Neuron (in vitro differentiated cells): ENCODE results near the gene SYMPK.

Source experiments
- H2AFZ ChIP-seq: one replicate; pipeline ENCODE4 v1.6.1; 2013; ENCODE audit warnings: low read depth, mild to moderate bottlenecking, inconsistent platforms, low read length, moderate library complexity
- H3K27me3 ChIP-seq: one replicate; pipeline ENCODE4 v1.6.1; 2013; ENCODE audit warnings: low read length; ENCODE audit not compliant: insufficient read depth
- H3K36me3 ChIP-seq: one replicate; pipeline ENCODE4 v1.6.1; 2013; ENCODE audit warnings: low read length; ENCODE audit not compliant: insufficient read depth
- H3K4me1 ChIP-seq: one replicate; pipeline ENCODE4 v1.6.1; 2013; ENCODE audit warnings: low read length; ENCODE audit not compliant: insufficient read depth
- H3K4me3 ChIP-seq: 2 replicates; pipeline ENCODE4 v1.5.1; 2013; ENCODE audit warnings: mild to moderate bottlenecking, low read length, moderate library complexity
- H3K9me3 ChIP-seq: one replicate; pipeline ENCODE4 v1.6.1; 2013; ENCODE audit warnings: low read length

Gene SYMPK

GRCh38 chr19:45791744-45792469 lies 71.0 kb downstream of the SYMPK start:
- Histone ChIP-seq H3K36me3 (peaks cover 32% of the 10 kb centered on the region), H3K9me3 (no peaks in the 10 kb centered on the region), H2AFZ (no peak overlapping the region), H3K4me1 (peaks cover 21% of the 10 kb centered on the region), H3K4me3 (peak overlapping the region; percentile 99), H3K27me3 (no peaks in the 10 kb centered on the region)

DNA sequence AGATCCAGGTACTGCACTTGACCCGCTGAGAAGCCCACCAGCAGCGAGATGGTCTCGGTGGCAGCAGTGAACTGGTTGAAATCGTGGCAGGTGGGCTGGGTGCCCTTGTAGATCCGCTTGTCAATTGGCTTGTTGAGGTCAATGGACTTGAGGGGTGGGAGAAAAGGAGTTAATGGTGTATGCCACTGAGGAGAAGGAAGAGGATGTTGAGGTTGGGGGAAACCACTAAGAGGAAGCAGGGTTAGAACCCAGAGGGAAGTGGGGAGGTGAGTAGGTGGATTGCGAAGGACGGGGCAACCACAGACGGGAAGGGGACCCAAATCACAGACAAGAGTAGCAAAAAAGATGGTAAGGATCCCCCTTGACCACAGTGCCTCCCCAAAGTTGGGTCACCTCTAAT lies 72.0 kb downstream of the SYMPK start:
- peaks cover 21% of the 10 kb centered on the region for H3K4me1 ChIP-seq
- no peak overlapping the region for H2AFZ ChIP-seq
- no peaks in the 10 kb centered on the region for H3K9me3 ChIP-seq
- H3K36me3 ChIP-seq: peaks cover 41% of the 10 kb centered on the region
- peak overlapping the region; percentile 99 for H3K4me3 ChIP-seq
- H3K27me3 ChIP-seq: no peaks in the 10 kb centered on the region

- Histone ChIP-seq H3K4me3 (no peak overlapping the region), H3K36me3 (peaks cover 57% of the 10 kb centered on the region), H2AFZ (no peak overlapping the region), H3K9me3 (no peaks in the 10 kb centered on the region), H3K27me3 (no peaks in the 10 kb centered on the region), H3K4me1 (peaks cover 19% of the 10 kb centered on the region)
Measured at GRCh38 chr19:45789035-45789786, 73.7 kb downstream of the SYMPK start.

DNA sequence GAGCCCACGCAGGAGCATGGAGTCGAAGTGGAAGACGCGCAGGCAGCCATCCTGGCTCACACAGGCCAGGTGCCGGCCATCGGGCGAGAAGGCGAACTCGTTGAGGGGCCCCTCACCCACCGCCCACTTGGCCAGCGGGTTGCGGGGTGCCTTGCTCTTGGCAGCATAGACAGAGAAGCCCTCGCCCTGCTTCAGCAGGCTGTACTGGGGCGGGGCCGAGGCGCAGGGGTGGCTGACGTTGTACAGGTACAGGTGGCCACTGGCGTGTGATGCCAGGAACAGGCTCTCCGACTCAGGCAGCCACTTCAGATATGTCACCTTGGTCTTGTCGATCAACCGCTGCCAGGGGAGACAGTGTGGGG lies 76.4 kb downstream of the SYMPK start:
- H3K4me3 ChIP-seq: no peak overlapping the region
- H3K4me1 ChIP-seq: peaks cover 8% of the 10 kb centered on the region

GRCh38 chr19:45785781-45786532 lies 77.0 kb downstream of the SYMPK start:
- no peak overlapping the region for H3K4me3 ChIP-seq
- H2AFZ ChIP-seq: no peak overlapping the region
- H3K27me3 ChIP-seq: no peaks in the 10 kb centered on the region
- peaks cover 58% of the 10 kb centered on the region for H3K36me3 ChIP-seq
- H3K9me3 ChIP-seq: no peaks in the 10 kb centered on the region
- H3K4me1 ChIP-seq: peaks cover 3% of the 10 kb centered on the region

More for the DNA sequence above, 76.4 kb downstream of the SYMPK start:
- Histone ChIP-seq H3K36me3 (peaks cover 59% of the 10 kb centered on the region), H3K9me3 (no peaks in the 10 kb centered on the region), H3K27me3 (no peaks in the 10 kb centered on the region), H2AFZ (no peak overlapping the region)

DNA sequence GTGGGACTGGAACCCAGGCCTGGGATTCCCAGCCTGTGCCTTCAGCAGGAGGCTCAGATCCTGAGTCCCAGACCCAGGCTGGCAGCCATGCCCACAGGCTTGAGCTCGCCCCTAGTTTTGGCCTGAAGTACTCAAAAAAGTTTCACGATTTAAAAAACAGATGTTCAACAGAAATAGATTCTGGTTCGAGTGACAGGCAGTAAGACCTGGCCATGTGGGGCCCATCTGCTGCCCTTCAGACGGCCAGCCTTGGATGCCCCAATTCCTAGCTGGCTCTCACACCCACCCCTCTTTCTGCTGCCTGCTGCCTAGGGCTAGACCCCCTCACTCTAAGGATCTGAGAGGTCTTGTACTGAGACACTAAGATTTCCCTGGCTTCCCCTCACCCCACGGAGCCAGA lies 77.8 kb downstream of the SYMPK start:
- H3K36me3 ChIP-seq: peaks cover 52% of the 10 kb centered on the region
- H3K9me3 ChIP-seq: no peaks in the 10 kb centered on the region
- peaks cover 2% of the 10 kb centered on the region for H3K4me1 ChIP-seq
- no peak overlapping the region for H2AFZ ChIP-seq
- no peaks in the 10 kb centered on the region for H3K27me3 ChIP-seq
- no peak overlapping the region for H3K4me3 ChIP-seq

DNA sequence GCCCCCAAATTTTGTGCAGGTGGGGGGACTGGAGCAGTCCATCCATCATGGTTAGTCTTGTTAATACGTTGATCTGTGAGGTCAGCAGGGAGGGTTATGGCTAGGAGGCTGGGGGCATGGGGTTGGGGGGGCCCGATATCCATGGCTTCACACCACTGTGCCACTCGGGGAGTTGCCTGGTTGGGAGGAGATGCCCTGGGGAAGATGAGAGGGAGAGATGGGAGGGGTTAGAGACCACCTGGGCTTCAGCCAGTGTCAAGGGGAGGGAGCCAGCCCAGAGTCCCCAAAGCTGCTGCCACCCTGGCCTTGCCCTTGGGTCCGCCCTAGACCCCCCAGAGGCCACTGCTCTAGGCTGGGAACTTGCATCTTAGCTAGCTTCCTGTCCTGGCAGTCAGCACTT lies 78.9 kb downstream of the SYMPK start:
- Histone ChIP-seq H3K9me3 (no peaks in the 10 kb centered on the region), H3K4me3 (no peak overlapping the region), H3K4me1 (peaks cover 2% of the 10 kb centered on the region), H3K36me3 (peaks cover 49% of the 10 kb centered on the region), H2AFZ (no peak overlapping the region), H3K27me3 (no peaks in the 10 kb centered on the region)

DNA sequence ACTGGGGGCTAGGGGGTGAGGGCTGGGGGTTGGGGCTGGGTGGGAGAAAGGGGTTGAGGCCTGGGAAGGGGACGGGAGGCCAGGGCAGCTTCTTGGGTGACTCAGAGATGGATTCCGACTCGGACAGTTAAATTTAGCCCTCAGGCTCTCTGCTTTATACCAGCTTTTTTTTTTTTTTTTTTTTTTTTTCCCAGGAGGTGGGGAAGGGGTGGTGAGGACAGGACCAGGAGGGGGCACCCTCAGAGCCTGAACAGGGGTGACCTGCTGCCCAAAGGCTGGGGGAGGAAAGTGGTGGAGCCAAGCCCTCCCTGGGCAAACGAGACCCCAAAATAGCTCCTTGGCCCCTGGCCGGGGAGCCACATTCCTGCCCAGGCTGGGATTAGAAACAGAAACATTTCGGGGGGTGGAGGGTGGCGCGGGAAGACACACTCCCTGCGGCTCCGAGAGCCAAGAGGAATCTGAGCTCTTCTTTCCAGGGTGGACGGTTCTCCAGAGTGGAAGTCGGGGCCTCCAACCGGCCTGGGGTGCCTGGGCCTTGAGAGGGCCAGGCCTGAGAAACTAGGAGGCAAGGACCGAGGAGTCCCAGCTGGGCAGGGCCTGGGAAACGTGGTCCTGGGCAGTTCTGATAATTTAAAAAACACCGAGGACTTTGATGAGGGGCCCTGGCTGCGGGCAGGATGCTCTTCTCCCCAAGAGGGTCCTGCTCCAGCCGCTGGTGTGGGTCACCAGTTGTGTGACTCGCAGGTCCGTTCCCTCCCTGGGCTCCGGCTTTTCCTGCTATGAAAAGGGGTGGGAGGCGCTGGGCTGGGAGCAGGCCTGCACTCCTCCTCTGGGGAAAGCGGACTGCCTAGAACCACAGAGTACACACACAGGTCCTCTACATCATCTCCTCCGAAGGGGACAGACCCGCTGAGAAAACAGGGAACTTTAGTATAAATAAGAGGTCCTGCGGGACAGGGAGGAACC lies 79.8 kb downstream of the SYMPK start:
- Histone ChIP-seq H3K36me3 (peaks cover 44% of the 10 kb centered on the region), H3K9me3 (no peaks in the 10 kb centered on the region), H2AFZ (no peak overlapping the region), H3K4me1 (peaks cover 2% of the 10 kb centered on the region), H3K4me3 (no peak overlapping the region), H3K27me3 (no peaks in the 10 kb centered on the region)

GRCh38 chr19:45782162-45782691 lies 80.7 kb downstream of the SYMPK start, which contains the start of gene DMPK:
DMPK (minus strand) TSS chr19:45782490; CDS start chr19:45782352, 138 bp downstream.
- Histone ChIP-seq H3K9me3 (no peaks in the 10 kb centered on the region), H3K36me3 (peaks cover 47% of the 10 kb centered on the region), H3K4me1 (peaks cover 2% of the 10 kb centered on the region), H3K27me3 (no peaks in the 10 kb centered on the region), H3K4me3 (no peak within 1 kb of the TSS), H2AFZ (no peak within 1 kb of the TSS)

GRCh38 chr19:45781214-45782161 lies 81.5 kb downstream of the SYMPK start:
- H3K4me3 ChIP-seq: no peak overlapping the region
- peaks cover 48% of the 10 kb centered on the region for H3K36me3 ChIP-seq
- H3K27me3 ChIP-seq: no peaks in the 10 kb centered on the region
- no peak overlapping the region for H2AFZ ChIP-seq
- peaks cover 2% of the 10 kb centered on the region for H3K4me1 ChIP-seq
- no peaks in the 10 kb centered on the region for H3K9me3 ChIP-seq

DNA sequence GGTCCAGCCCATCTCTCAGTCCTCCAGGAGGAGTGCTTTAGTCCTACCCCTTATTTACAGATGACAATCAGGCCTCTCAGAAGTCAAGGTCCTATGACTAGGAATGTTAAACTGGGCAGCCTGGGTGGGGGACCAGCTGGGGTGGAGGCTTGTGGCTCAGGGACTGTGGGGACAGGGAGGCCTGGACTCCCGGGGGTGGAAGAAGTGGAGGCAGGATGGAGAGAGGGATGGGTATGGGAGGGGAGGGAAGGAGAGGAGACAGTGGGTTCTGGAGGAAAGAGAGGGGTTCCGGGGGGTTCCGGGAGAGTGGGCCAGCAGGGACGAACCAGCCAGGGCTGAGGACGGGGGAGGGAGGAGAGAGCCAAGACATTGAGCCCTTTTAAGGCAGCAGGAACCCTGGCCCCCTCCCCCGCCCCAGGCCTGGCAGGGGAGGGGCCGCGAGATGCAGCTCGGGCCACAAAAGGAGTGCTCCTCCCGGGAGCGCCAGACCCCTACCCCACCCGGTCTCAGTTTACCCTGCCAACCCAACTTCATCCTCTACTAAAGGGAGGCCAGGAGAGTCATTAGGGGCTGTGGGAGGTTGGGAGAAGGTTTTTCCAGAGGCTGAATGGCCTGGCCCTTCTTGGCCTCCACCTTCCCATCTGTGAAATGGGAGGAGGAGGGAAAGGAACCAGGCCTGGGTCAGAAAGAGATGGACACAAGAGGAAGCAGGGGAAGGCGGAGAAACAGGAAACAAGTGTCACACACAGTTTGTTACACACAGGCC lies 82.3 kb downstream of the SYMPK start:
- Histone ChIP-seq H3K36me3 (peaks cover 41% of the 10 kb centered on the region), H3K4me1 (peaks cover 2% of the 10 kb centered on the region), H3K9me3 (no peaks in the 10 kb centered on the region), H3K4me3 (no peak overlapping the region), H2AFZ (no peak overlapping the region), H3K27me3 (no peaks in the 10 kb centered on the region)
